Activated naive CD8-positive, alpha-beta T cell treated with anti-CD3 and anti-CD28 coated beads, Interleukin-2, amount 10 ng/mL, durations not matched to agents 7 days and 5 days (primary cell): ENCODE measurements around the gene CTBP2. TPM values are rescaled to one million over a fixed set of nuclear protein-coding genes. Genes with fewer than 3 reads are reported as not detected.

Experiments used
- ATAC-seq: fragments of 150-1000 bp; cut with Tn5 transposase; one replicate; pipeline ENCODE4 v1.10.0; 2021; ENCODE audit warnings: low read depth, moderate library complexity
- POLR2A ChIA-PET: fragments of 350-600 bp; sonication (Branson Sonifier 250); formaldehyde crosslinking; loops from one replicate; lab custom pipeline; 2021; ENCODE audit warnings: antibody characterized with exemption; lab: Charles Lee
- DNase-seq: peaks from one replicate; pipeline ENCODE4 v3.0.0; 2021
- H3K27ac Mint-ChIP-seq: one replicate; pipeline ENCODE4 v1.8.0; 2022; ENCODE audit warnings: mild to moderate bottlenecking, mixed read lengths
- H3K27me3 Mint-ChIP-seq: one replicate; pipeline ENCODE4 v1.8.0; 2022; ENCODE audit warnings: mild to moderate bottlenecking, moderate library complexity, mixed read lengths
- H3K36me3 Mint-ChIP-seq: one replicate; pipeline ENCODE4 v1.8.0; 2021; ENCODE audit warnings: mild to moderate bottlenecking, mixed read lengths
- H3K4me1 Mint-ChIP-seq: one replicate; pipeline ENCODE4 v1.8.0; 2021; ENCODE audit warnings: mixed read lengths
- H3K4me3 Mint-ChIP-seq: one replicate; pipeline ENCODE4 v1.8.0; 2022; ENCODE audit warnings: mild to moderate bottlenecking, moderate library complexity, mixed read lengths
- H3K9me3 Mint-ChIP-seq: one replicate; pipeline ENCODE4 v1.8.0; 2021; ENCODE audit warnings: mixed read lengths
- total RNA-seq, 2 experiments: library from RNA; stranded (reverse); gene quantifications; one replicate each; pipeline ENCODE4 v1.2.3, GENCODE V29; 2021

Gene CTBP2
- total RNA-seq, 2 experiments from 2014 or later = 0.94 to 1.6 TPM

GRCh38 chr10:125021686-125022344, 138.5 kb downstream of the CTBP2 start:
- DNase-seq = no peak
- H3K4me3 Mint-ChIP-seq = no peak overlapping the region

GRCh38 chr10:125020871-125021270, 139.5 kb downstream of the CTBP2 start:
- Mint-ChIP-seq H3K27me3 (peaks cover 19% of the 10 kb centered on the region), H3K36me3 (no peaks in the 10 kb centered on the region), H3K9me3 (peaks cover 3% of the 10 kb centered on the region), H3K4me3 (no peak overlapping the region), H3K4me1 (no peaks in the 10 kb centered on the region), H3K27ac (no peak overlapping the region)
- DNase-seq = no peak
- ATAC-seq = no peak
- POLR2A ChIA-PET = no interaction called here

More at GRCh38 chr10:125021686-125022344, 138.5 kb downstream of the CTBP2 start:
- Mint-ChIP-seq H3K27me3 (peaks cover 17% of the 10 kb centered on the region), H3K9me3 (peaks cover 3% of the 10 kb centered on the region), H3K27ac (no peak overlapping the region), H3K36me3 (no peaks in the 10 kb centered on the region), H3K4me1 (no peaks in the 10 kb centered on the region)
- ATAC-seq = no peak
- POLR2A ChIA-PET = no interaction called here

GRCh38 chr10:125020386-125020785, 140.0 kb downstream of the CTBP2 start:
- H3K27me3 Mint-ChIP-seq = peaks cover 23% of the 10 kb centered on the region
- no peak overlapping the region for H3K27ac Mint-ChIP-seq
- H3K4me1 Mint-ChIP-seq = peaks cover 2% of the 10 kb centered on the region
- POLR2A ChIA-PET = no interaction called here
- ATAC-seq (no peak), DNase-seq (no peak)
- no peaks in the 10 kb centered on the region for H3K36me3 Mint-ChIP-seq
- peaks cover 3% of the 10 kb centered on the region for H3K9me3 Mint-ChIP-seq
- no peak overlapping the region for H3K4me3 Mint-ChIP-seq

GRCh38 chr10:125018576-125019143, 141.7 kb downstream of the CTBP2 start:
- H3K36me3 Mint-ChIP-seq = no peaks in the 10 kb centered on the region
- H3K4me3 Mint-ChIP-seq = no peak overlapping the region
- ATAC-seq (no peak), DNase-seq (no peak)
- H3K27me3 Mint-ChIP-seq = peaks cover 38% of the 10 kb centered on the region
- peaks cover 3% of the 10 kb centered on the region for H3K9me3 Mint-ChIP-seq
- no peak overlapping the region for H3K27ac Mint-ChIP-seq
- POLR2A ChIA-PET = no interaction called here
- H3K4me1 Mint-ChIP-seq = peaks cover 12% of the 10 kb centered on the region

GRCh38 chr10:125017547-125018298, 142.6 kb downstream of the CTBP2 start:
- peaks cover 12% of the 10 kb centered on the region for H3K4me1 Mint-ChIP-seq

GRCh38 chr10:125016611-125017202, 143.7 kb downstream of the CTBP2 start:
- Mint-ChIP-seq H3K27me3 (peaks cover 47% of the 10 kb centered on the region), H3K36me3 (no peaks in the 10 kb centered on the region), H3K9me3 (peaks cover 3% of the 10 kb centered on the region), H3K4me3 (no peak overlapping the region), H3K27ac (no peak overlapping the region), H3K4me1 (peaks cover 12% of the 10 kb centered on the region)
- ATAC-seq = no peak
- no peak for DNase-seq
- POLR2A ChIA-PET = no interaction called here

More at GRCh38 chr10:125017547-125018298, 142.6 kb downstream of the CTBP2 start:
- Mint-ChIP-seq H3K4me3 (no peak overlapping the region), H3K36me3 (no peaks in the 10 kb centered on the region), H3K27ac (no peak overlapping the region), H3K9me3 (peaks cover 3% of the 10 kb centered on the region), H3K27me3 (peaks cover 46% of the 10 kb centered on the region)
- POLR2A ChIA-PET = interaction anchor here (0.6 kb wide), 1 partner anchor 101 kb away, joined by 3 read pairs; no protein-coding TSS in a partner anchor
- DNase-seq = no peak
- no peak for ATAC-seq

GRCh38 chr10:125016123-125016522, 144.2 kb downstream of the CTBP2 start:
- H3K9me3 Mint-ChIP-seq = peaks cover 3% of the 10 kb centered on the region
- no peak for DNase-seq
- no peak for ATAC-seq
- H3K27ac Mint-ChIP-seq = no peak overlapping the region
- H3K4me3 Mint-ChIP-seq = no peak overlapping the region
- H3K27me3 Mint-ChIP-seq = peaks cover 50% of the 10 kb centered on the region
- H3K4me1 Mint-ChIP-seq = peaks cover 12% of the 10 kb centered on the region
- H3K36me3 Mint-ChIP-seq = no peaks in the 10 kb centered on the region
- POLR2A ChIA-PET = no interaction called here

GRCh38 chr10:125015356-125015944, 144.9 kb downstream of the CTBP2 start:
- DNase-seq (peak; percentile 42), ATAC-seq (peak; percentile 71)
- peaks cover 12% of the 10 kb centered on the region for H3K4me1 Mint-ChIP-seq
- H3K4me3 Mint-ChIP-seq = no peak overlapping the region
- peaks cover 3% of the 10 kb centered on the region for H3K9me3 Mint-ChIP-seq
- H3K27ac Mint-ChIP-seq = no peak overlapping the region
- POLR2A ChIA-PET = no interaction called here
- H3K36me3 Mint-ChIP-seq = no peaks in the 10 kb centered on the region
- peaks cover 52% of the 10 kb centered on the region for H3K27me3 Mint-ChIP-seq

- Mint-ChIP-seq H3K9me3 (peaks cover 3% of the 10 kb centered on the region), H3K27ac (no peak overlapping the region), H3K36me3 (no peaks in the 10 kb centered on the region), H3K4me1 (peaks cover 12% of the 10 kb centered on the region), H3K27me3 (peaks cover 56% of the 10 kb centered on the region), H3K4me3 (no peak overlapping the region)
- POLR2A ChIA-PET = interaction anchor here (0.7 kb wide), 1 partner anchor 98 kb away, joined by 3 read pairs; no protein-coding TSS in a partner anchor
- DNase-seq = no peak
- ATAC-seq = no peak
Observed at GRCh38 chr10:125014836-125015355, 145.5 kb downstream of the CTBP2 start.

GRCh38 chr10:125014086-125014830, 146.1 kb downstream of the CTBP2 start:
- H3K36me3 Mint-ChIP-seq = no peaks in the 10 kb centered on the region
- peaks cover 52% of the 10 kb centered on the region for H3K27me3 Mint-ChIP-seq
- H3K27ac Mint-ChIP-seq = no peak overlapping the region
- ATAC-seq (no peak), DNase-seq (no peak)
- POLR2A ChIA-PET = interaction anchor here (0.7 kb wide), 1 partner anchor 97 kb away, joined by 3 read pairs; no protein-coding TSS in a partner anchor
- H3K9me3 Mint-ChIP-seq = no peaks in the 10 kb centered on the region
- H3K4me1 Mint-ChIP-seq = peaks cover 12% of the 10 kb centered on the region
- no peak overlapping the region for H3K4me3 Mint-ChIP-seq

- POLR2A ChIA-PET = no interaction called here
- Mint-ChIP-seq H3K27me3 (peaks cover 49% of the 10 kb centered on the region), H3K4me1 (peaks cover 12% of the 10 kb centered on the region), H3K27ac (no peak overlapping the region), H3K4me3 (no peak overlapping the region), H3K9me3 (no peaks in the 10 kb centered on the region), H3K36me3 (no peaks in the 10 kb centered on the region)
- no peak for DNase-seq
- ATAC-seq = no peak
Observed at GRCh38 chr10:125013529-125013872, 146.9 kb downstream of the CTBP2 start.

GRCh38 chr10:125012851-125013528, 147.4 kb downstream of the CTBP2 start:
- Mint-ChIP-seq H3K9me3 (no peaks in the 10 kb centered on the region), H3K27me3 (peaks cover 45% of the 10 kb centered on the region), H3K36me3 (no peaks in the 10 kb centered on the region), H3K4me1 (peaks cover 12% of the 10 kb centered on the region), H3K27ac (no peak overlapping the region), H3K4me3 (no peak overlapping the region)
- ATAC-seq (no peak), DNase-seq (no peak)
- POLR2A ChIA-PET = no interaction called here
